Measurements from ENCODE around the gene CTNNB1. TPM values are rescaled to one million over a fixed set of nuclear protein-coding genes. Genes with fewer than 3 reads are reported as not detected.

Gene CTNNB1
- total RNA-seq, 1 donor from 2014 or later, result 269 TPM

DNA sequence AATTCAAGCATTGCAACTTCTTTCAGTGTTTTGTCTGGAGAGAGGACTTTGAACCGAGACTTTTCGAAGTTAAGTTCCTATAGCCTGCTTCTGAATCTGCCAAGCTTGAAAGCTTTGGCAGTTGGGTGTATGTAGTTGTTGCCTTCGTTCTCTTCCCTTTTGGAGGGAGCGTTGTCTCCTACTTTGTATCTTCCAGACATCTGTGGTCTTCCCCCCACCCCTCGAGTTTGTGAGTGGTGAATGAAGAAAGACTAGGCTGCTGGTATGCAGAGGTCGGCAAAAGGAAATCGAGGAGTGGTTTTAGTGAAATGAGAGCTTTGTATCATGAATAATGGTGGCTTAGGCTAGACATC lies 1.3 kb downstream of the CTNNB1 start:
- Mint-ChIP-seq H3K27me3 (ENCODE audit: unreplicated experiment) (peaks cover 2% of the 10 kb centered on the region), H3K36me3 (ENCODE audit: unreplicated experiment) (no peaks in the 10 kb centered on the region), H3K9me3 (ENCODE audit: unreplicated experiment) (peaks cover 4% of the 10 kb centered on the region), H3K27ac (ENCODE audit: unreplicated experiment) (peak overlapping the region; percentile 75), H3K4me3 (ENCODE audit: unreplicated experiment) (peak overlapping the region; percentile 99), H3K4me1 (ENCODE audit: low read depth, unreplicated experiment) (peaks cover 42% of the 10 kb centered on the region)
- no peak for DNase-seq
- TF ChIP-seq, protein P1, sequence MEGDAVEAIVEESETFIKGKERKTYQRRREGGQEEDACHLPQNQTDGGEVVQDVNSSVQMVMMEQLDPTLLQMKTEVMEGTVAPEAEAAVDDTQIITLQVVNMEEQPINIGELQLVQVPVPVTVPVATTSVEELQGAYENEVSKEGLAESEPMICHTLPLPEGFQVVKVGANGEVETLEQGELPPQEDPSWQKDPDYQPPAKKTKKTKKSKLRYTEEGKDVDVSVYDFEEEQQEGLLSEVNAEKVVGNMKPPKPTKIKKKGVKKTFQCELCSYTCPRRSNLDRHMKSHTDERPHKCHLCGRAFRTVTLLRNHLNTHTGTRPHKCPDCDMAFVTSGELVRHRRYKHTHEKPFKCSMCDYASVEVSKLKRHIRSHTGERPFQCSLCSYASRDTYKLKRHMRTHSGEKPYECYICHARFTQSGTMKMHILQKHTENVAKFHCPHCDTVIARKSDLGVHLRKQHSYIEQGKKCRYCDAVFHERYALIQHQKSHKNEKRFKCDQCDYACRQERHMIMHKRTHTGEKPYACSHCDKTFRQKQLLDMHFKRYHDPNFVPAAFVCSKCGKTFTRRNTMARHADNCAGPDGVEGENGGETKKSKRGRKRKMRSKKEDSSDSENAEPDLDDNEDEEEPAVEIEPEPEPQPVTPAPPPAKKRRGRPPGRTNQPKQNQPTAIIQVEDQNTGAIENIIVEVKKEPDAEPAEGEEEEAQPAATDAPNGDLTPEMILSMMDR (IDR thresholded peaks at IDR 0.05; ENCODE audit: partially characterized antibody, unreplicated experiment), result no peak

DNA sequence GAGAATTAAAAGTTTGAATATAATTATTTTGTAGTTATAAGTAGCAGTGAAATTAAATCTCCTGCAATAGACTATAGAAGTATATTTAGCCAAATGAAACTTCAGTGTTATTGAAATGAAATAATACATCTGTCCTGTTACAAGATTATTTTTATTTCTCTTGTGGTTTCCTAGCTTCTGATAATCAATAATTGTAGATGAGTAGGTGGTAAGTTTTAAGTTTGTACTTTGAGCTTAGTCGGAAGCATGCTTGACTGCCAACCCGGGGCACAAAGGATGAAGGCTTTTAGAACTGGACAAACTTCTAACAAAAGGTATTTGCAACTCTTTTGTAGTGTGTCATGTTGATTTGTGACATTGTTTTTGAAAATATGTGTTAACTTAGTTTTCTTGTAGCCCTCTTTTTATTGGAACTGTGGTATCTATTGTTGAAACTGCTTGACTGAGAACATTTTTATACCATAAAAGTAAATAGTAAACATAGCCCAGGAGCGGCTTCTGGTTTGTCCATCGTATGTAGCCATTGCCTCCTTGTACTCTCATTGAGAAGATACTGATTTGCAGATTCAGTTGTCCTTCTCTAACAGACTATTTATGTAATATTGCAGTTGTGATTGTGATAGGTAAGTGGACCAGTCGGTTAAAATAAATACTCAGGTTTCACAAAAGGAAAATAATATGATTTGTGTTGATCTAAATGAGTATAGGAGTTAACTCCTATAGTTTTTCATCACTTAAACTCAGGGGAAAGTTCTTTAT lies 2.9 kb downstream of the CTNNB1 start:
- H3K36me3 Mint-ChIP-seq (ENCODE audit: unreplicated experiment), result no peaks in the 10 kb centered on the region
- peak overlapping the region; percentile 99 for H3K4me3 Mint-ChIP-seq (ENCODE audit: unreplicated experiment)
- H3K9me3 Mint-ChIP-seq (ENCODE audit: unreplicated experiment), result peaks cover 4% of the 10 kb centered on the region
- no peak for DNase-seq
- peaks cover 42% of the 10 kb centered on the region for H3K4me1 Mint-ChIP-seq (ENCODE audit: low read depth, unreplicated experiment)
- peaks cover 2% of the 10 kb centered on the region for H3K27me3 Mint-ChIP-seq (ENCODE audit: unreplicated experiment)
- no peak overlapping the region for H3K27ac Mint-ChIP-seq (ENCODE audit: unreplicated experiment)
- TF ChIP-seq, protein P1 (IDR thresholded peaks at IDR 0.05; ENCODE audit: partially characterized antibody, unreplicated experiment), result no peak

DNA sequence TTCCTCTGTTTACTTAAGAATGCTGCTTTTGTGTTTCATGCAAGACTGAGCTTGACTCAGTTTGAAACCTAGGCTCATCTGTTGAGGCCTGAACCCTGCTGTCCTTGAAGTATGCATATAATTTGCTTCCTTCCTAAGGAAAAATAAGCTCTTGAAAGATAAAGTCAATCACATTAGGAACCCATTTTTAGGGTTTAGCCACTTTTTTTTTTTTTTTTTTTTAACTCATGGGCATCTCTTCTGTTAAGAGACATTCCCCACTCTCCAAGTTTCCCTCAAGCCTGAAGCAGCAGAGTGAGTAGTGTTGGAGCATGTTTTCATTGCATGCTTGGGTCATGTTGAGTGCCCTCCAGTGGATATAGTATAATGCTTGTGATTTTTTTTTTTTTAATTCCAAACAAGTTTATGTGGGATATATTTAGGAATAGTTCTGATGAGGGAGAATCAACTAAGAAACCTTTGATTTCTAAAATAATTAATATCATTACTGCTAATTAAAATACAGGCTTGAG lies 3.6 kb downstream of the CTNNB1 start:
- Mint-ChIP-seq H3K27ac (ENCODE audit: unreplicated experiment) (no peak overlapping the region), H3K27me3 (ENCODE audit: unreplicated experiment) (peaks cover 2% of the 10 kb centered on the region), H3K36me3 (ENCODE audit: unreplicated experiment) (no peaks in the 10 kb centered on the region), H3K9me3 (ENCODE audit: unreplicated experiment) (peaks cover 4% of the 10 kb centered on the region), H3K4me1 (ENCODE audit: low read depth, unreplicated experiment) (peaks cover 44% of the 10 kb centered on the region), H3K4me3 (ENCODE audit: unreplicated experiment) (peak overlapping the region; percentile 69)
- TF ChIP-seq, protein P1 (IDR thresholded peaks at IDR 0.05; ENCODE audit: partially characterized antibody, unreplicated experiment), result no peak
- no peak for DNase-seq

DNA sequence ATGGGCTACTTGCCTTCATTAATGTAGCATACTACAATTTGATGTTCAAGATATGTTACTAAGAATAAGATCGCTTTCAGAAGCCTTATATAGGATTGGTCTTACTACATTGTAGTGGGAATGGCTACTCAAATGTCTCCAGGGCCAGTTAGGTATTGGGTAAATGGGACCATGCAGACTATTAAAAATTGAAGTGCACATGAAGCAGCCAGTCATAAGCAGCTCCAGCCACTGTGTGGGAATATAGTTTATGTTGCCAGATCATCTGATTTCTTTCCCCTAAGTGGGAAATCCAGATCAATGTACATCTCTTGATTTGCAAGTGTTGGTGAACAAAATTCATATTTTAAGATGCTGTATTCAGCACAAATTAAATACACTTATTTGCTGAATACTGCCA lies 5.1 kb downstream of the CTNNB1 start:
- DNase-seq, result no peak
- Mint-ChIP-seq H3K4me3 (ENCODE audit: unreplicated experiment) (peak overlapping the region; percentile 30), H3K27ac (ENCODE audit: unreplicated experiment) (no peak overlapping the region), H3K9me3 (ENCODE audit: unreplicated experiment) (peaks cover 6% of the 10 kb centered on the region), H3K36me3 (ENCODE audit: unreplicated experiment) (no peaks in the 10 kb centered on the region), H3K27me3 (ENCODE audit: unreplicated experiment) (no peaks in the 10 kb centered on the region), H3K4me1 (ENCODE audit: low read depth, unreplicated experiment) (peaks cover 48% of the 10 kb centered on the region)
- TF ChIP-seq, protein P1 (IDR thresholded peaks at IDR 0.05; ENCODE audit: partially characterized antibody, unreplicated experiment), result no peak

DNA sequence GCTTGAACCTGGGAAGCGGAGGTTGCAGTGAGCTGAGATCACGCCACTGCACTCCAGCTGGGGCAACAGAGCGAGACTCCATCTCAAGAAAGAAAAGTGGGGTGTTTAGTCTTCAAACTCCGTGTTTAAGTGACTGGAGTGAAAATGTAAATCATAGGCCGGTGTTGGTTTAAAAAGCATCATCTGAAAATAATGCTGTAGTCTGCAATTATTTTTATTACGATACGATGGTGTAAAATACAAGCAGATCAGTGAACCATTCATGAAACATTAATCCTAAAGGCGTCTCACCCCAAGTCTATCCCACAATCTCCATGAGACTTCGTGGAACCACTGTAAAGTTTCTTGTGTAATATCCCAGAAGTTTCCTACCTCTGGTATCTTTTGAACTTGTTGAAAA lies 6.3 kb downstream of the CTNNB1 start:
- H3K4me1 Mint-ChIP-seq (ENCODE audit: low read depth, unreplicated experiment), result peaks cover 46% of the 10 kb centered on the region
- no peaks in the 10 kb centered on the region for H3K36me3 Mint-ChIP-seq (ENCODE audit: unreplicated experiment)

More for the DNA sequence above, 6.3 kb downstream of the CTNNB1 start:
- no peak overlapping the region for H3K27ac Mint-ChIP-seq (ENCODE audit: unreplicated experiment)
- peaks cover 2% of the 10 kb centered on the region for H3K9me3 Mint-ChIP-seq (ENCODE audit: unreplicated experiment)
- no peak for DNase-seq
- TF ChIP-seq, protein P1 (IDR thresholded peaks at IDR 0.05; ENCODE audit: partially characterized antibody, unreplicated experiment), result no peak
- H3K27me3 Mint-ChIP-seq (ENCODE audit: unreplicated experiment), result no peaks in the 10 kb centered on the region
- H3K4me3 Mint-ChIP-seq (ENCODE audit: unreplicated experiment), result no peak overlapping the region
